GM21423 (cell line): ENCODE measurements around the gene ARCN1.

Experiments
- ATAC-seq: cut with Tn5 transposase; IDR thresholded peaks from one replicate; pipeline ENCODE4 v1.9.1; 2021; ENCODE audit warnings: mild to moderate bottlenecking, moderate library complexity; ENCODE audit not compliant: unreplicated experiment

Gene ARCN1

DNA sequence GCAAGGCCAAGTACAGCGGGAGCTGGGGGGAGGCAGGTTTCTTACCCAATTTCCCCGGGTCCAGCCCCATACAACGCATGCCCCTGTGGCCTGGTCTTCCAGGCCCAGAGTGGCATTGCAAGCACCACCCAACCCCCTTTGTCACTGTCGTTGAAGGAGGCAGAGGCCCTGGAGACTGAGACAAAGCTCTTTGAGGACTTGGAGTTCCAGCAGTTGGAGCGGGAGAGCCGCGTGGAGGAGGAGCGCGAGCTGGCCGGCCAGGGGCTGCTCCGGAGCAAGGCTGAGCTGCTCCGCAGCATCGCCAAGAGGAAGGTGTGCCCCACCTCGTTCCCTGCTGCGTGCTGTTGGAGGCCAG lies 63.0 kb downstream of the ARCN1 start:
- ATAC-seq = no peak

DNA sequence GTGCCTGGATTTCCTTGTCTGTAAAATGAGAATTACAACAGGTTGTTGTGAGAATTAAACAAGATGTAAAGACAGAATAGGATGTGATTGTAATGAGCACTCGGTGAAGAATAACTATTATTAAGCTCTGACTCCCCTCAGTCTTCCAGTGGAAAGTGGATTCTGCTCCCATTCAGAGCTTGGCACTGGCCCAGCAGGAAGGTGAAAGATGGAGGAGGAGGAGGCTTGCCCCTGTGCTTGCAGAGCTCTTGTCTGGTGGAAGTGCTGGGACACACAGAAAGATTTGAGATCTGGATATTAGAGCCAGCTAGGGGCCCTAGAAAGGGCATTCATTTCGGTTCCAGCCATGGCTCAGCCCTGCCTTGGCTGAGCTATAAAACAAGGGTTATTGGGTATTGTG lies 63.4 kb downstream of the ARCN1 start:
- ATAC-seq = no peak

DNA sequence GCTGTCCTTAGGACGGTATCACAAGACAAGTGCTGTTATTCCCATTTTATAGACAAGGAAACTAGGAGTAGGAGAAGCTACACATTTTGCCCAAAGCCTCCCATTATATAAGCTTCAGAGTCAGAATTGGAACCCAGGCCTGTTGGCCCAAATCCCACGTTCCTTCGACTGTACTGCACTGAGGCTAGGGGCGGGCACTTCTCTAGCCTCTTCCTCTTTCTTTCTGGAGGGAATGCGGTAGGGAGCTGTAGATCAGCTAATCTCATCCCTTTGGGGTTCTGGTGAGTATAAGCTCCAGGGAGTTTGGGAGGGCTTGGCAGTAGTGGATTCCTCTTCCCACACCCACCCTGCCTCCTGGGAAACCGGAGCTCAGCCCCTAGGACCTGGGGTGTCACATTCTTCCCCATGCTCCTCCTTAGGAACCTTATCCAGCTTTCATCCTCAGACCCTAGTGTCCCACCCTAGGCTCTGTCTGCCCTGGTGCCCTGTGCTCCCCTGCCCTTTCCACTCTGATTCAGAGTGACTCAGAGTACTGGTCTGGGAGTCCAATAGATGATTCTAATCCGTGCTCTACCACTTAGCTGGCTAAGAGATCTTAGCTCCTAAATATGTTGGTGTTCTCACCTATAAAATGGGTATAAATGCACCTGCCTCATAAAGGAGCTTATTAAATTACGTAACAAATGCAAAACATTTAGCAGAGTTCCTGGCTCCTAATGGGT lies 64.5 kb downstream of the ARCN1 start:
- ATAC-seq = no peak

DNA sequence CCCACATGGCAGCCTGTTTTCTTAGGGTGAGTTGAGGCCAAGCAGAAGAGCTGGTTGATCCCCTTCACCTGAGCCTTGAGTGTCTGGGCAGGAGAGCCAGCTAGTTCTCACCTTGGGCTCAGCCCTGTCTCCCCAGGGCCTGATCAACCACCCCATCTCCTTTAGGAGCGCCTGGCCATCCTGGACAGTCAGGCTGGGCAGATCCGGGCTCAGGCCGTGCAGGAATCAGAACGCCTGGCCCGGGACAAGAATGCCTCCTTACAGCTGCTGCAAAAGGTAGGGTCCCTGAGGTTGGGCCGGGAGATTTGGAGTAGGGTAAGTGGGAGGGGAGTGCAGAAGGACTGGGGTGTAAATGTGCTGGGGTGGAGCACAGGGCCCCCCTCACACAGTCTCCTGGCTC lies 66.5 kb downstream of the ARCN1 start:
- no peak for ATAC-seq

DNA sequence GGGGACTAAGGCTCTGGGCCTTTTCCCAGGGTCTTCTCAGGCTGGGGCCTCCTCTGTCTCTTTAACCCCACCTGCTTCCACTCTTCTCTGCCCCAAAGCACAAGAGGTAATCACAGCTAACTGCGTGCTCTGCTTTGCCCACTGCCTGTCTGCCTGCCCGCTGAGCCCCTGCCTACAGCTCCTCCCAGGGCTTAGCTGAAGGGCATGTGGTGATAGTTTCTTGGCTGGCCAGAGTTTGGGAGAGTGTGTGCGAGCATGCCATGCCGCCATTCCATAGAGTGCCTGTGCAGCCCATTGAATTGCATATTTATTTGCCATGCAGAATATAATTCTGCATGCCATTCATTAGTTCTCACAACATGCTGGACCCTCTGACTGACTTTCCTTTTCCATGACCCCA lies 67.7 kb downstream of the ARCN1 start:
- ATAC-seq = no peak

DNA sequence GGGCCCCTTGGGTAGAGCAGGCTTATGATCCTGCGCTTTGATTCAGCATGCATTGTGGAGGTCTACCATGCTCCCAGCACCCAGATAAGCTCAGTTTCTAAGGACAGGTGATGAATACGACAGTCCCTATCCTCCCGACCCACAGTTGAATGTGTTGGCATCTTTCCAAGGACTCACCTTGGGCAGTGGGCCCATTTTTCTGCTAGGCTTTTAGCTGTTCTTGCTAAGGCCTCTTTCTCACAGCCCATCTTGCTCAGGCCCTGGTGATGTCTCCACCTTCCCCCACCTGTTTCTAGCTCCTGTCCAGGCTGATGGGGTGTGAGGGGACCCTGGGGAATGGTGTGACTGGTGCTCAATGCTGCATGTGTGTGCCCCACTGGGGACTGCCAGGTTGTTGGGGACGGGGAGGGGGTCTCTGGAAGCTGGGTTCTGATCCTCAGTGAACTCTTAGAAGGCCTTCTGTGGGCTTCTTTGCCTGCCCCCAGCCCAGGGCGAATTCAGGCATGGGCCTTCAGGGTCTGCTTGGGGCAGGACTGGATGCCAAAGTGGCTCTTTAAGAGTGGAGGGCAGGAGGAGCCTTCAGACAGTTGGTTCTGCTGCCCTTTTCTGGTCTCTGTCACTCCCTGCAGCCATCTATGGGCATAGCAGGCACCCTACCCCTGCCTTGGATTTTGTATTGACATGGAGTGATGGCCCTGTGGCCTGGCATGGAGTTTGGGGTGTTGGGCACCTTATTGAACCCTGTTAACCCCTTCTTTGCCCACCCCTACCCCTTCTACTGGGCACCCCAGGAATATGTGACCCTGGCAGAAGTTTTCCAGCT lies 68.3 kb downstream of the ARCN1 start:
- no peak for ATAC-seq

DNA sequence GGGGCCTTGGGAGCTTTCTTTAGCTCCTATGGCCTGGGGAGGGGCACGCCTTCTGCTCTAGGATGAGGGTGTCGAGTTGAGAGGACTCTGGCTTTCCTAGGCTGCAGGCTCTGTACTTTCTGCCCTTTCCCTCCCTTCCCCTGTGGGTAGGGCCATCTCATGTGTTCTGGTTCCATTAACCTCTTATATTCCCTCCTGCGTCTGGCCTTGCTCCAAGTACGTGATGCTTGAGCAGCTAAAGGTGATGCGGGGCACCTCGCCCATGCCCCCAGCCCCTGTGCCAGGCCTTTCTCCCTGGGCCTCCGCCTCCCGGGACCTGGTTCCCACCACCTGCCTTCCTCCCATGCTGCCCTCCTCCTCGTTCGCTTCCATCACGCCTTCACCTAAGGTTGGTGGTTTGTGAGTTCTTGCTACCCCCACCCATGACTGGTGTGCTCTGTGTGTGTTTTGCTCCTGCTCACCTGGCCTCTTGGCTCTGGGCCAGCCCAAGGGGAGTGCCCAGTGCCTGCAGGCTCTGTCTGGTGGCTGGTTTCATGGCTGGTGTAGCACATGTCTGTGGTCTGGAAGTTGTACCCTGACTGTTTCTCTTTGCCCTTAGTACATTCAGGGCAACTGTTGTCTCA lies 69.3 kb downstream of the ARCN1 start:
- no peak for ATAC-seq

DNA sequence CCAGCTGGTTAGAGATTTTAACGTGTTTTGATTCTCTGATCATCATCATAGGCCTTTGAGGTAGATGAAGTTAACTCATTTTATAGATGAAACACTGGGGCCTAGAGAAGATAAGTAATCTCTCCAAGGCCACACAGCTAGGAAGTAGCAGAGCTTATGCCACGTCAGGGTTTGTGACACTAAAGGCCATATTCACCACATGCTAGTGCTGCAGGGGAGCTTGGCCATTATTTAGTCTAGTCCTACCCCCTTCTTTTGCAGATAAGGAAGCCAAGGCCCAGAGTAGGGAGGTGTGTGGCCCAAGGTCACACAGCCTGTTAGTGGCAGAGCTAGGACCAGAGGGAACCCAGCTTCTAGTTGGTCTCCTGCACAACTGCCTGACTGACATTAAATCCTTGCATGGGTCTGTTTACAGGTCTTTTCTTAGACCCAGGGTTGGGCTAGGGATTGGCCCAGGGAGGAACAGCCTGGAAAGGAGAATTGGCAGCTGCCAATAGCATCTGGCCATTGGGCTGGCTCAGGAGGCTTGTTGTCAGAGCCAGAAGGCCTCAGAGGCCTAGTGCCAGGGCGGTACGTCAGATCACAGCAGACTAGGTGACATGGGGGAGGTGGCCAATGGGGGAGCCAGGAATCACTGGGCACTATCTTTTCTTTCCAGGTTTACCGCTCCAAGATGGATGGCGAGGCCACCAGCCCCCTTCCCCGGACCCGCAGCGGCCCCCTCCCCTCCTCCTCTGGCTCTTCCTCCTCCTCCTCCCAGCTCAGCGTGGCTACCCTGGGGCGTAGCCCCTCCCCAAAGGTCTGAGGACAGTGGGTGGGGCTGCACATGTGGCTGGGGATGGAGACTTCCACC lies 71.2 kb downstream of the ARCN1 start:
- ATAC-seq = no peak

DNA sequence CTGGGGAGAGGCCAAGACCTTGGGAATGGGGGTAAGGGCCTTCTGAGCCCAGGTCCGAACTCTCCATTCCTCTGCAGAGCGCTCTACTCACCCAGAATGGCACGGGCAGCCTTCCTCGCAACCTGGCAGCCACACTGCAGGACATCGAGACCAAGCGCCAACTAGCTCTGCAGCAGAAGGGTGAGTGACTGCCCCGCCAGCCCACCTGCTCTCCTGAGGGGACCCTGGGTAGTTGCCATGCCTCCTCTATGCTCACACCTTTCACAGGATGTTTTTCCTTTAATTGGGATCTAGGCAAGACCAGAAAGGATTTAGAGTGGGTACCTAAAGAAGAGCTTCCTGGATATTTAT lies 71.8 kb downstream of the ARCN1 start:
- ATAC-seq = no peak

DNA sequence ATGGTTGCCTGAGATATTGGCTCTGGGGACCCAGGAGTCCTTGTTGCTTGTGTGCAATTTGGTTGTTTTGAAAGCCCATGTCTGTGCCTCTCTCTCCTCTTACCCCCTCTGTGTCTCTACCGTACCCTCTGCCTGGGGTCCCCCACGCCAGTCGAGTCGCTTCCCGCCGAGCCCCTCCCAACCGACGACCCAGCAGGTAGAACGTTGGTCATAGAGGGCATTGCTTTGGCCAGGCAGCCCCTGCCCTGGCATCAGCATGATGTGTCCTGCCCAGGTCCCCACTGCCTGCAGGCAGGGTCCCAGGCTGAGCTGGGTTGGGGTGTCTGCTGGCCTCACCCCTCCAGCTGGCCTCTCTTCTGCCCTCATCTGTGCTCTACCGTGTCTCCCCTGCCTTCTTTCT lies 72.3 kb downstream of the ARCN1 start:
- no peak for ATAC-seq

DNA sequence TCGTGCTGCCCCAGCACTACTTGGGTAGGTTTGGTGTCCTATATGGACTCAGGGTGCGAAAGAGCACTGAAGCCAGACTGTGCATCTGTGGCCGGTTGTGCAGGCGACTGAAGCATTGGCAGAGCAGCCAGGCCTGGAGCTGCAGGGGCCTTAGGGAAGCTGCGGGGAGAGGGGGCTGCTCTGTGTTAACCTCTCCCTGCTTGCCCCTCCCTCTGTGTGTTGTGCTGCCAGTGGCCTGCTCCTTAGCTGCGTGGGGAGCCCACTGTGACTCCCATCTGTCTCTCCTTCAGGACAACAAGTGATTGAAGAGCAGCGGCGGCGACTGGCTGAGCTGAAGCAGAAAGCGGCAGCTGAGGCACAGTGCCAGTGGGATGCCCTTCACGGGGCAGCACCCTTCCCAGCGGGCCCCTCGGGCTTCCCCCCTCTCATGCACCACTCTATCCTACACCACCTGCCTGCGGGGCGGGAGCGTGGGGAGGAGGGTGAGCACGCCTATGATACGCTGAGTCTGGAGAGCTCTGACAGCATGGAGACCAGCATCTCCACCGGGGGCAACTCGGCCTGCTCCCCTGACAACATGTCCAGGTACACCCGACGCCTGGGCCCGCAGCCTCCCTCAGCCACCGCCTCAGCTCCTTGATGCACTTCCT lies 73.0 kb downstream of the ARCN1 start:
- no peak for ATAC-seq

DNA sequence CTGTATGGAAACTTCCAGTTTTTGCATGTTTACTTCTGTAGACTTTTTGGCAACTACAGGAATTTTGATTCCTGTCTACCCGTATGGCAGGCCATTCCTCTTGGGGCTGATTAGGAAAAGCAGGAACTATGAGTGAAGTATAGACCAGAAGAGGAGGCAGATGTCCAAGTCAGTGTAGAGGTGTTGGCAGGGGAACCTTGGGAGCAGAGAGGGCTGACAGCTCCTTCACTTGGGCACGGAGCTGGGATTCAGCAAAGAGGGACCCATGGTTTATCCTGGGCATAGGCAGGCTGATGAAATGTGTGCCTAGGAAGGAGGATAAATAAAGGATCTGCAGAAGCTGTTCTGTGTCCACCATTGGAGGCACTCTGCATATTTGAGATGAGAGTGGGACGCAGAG lies 74.2 kb downstream of the ARCN1 start:
- ATAC-seq = no peak

DNA sequence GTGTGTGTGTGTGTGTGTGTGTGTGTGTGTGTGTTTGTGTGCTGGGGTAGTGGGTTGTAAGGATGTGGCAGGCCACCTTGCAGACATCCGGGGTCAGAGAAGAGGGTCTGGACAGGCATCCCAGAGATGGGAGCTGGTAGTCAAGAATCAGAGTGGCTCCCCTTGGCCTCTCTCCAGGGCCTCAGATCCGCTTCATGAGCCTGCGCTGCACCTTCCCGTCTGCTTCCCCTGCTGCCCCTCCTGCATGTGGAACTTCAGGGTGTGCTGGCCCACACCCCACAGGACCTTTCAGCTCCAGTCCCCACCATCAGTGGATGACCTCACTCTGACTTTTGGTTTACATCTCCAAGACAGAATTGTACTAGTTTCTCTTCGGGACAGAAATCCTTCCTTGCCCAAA lies 76.1 kb downstream of the ARCN1 start:
- ATAC-seq = no peak

DNA sequence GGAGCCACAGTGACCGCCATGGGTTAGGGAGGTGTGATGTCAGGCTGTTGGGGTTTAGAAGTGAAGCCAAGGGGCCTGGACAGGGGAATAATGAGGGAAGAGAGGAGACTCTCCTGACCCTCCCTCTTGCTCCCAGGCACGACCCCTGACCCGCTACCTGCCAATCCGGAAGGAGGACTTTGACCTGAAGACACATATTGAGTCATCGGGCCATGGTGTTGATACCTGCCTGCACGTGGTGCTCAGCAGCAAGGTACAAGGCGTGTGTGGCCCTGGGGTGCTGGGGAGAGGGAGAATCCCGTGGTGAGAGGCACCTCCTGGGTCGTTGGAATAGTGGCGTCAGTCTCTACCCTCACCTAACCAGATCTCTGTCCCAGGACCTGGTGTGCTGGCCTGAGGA lies 77.7 kb downstream of the ARCN1 start:
- ATAC-seq = no peak

DNA sequence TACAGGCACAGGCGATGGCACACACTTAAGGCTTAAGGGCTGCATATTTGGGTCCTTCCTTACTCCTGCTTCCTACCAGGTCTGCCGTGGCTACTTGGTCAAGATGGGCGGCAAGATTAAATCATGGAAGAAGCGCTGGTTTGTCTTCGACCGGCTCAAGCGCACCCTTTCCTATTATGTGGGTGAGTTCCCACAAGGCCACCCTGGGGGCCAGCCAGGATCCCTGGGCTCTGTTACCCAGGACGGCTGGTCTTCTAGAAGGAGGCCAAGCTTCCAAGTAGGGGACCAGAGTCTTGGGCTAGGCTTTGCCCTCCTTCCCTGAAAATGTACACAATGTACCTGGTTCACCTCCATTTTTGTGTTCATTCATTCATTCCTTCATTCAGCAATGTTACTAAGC lies 78.2 kb downstream of the ARCN1 start:
- no peak for ATAC-seq

DNA sequence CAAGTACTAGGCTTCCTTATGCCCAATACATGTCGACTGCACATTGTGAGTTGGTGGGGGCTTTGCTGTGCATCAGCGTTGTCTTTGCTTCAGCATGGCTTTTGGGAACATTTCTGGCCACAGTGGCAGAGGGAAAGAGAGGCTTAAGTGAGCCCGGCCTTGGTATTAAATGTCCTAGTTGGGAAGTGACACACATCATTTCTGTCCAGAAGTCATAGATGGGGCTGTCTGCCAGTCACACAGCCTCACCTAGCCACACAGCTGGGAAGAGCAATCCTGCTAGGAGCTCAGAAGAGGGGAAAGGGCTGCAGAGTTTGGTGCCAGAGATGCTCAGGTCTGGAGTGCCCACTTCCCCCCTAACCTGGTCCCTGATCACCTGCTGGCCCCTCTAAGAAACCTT lies 79.6 kb downstream of the ARCN1 start:
- ATAC-seq = no peak
